GM12878 (cell line): Measurements from ENCODE around the gene DISC1. TPM values are rescaled to one million over a fixed set of nuclear protein-coding genes. Genes with fewer than 3 reads are reported as not detected.

ENCODE experiments used
- ATAC-seq: fragments of 200-7000 bp; cut with Tn5 transposase; 3 replicates; pipeline ENCODE4 v1.9.1; 2020; ENCODE audit warnings: mild to moderate bottlenecking, moderate library complexity
- BruUV-seq: library from RNA; stranded (reverse); fragments of 400-500 nt; replicated peaks from 2 replicates; lab custom pipeline; 2021; lab: Mats Ljungman, UMichigan
- CTCF ChIA-PET: fragments of 300-600 bp; sonication (Branson Sonifier 250); formaldehyde crosslinking; extraction: SDS; loops from one replicate; lab custom pipeline; 2021; ENCODE audit warnings: inconsistent platforms; lab: Yijun Ruan, JAX
- POLR2A ChIA-PET: fragments of 350-600 bp; formaldehyde crosslinking; extraction: SDS; loops from one replicate; lab custom pipeline; 2021; ENCODE audit warnings: inconsistent platforms; lab: Charles Lee
- RAD21 ChIA-PET: fragments of 300-600 bp; sonication (Branson Sonifier 250); formaldehyde crosslinking; loops from one replicate; lab custom pipeline; 2023; ENCODE audit warnings: antibody characterized with exemption; ENCODE audit not compliant: unreplicated experiment; lab: Charles Lee
- SMC1A ChIA-PET: fragments of 300-600 bp; sonication (Branson Sonifier 250); formaldehyde crosslinking; loops from one replicate; lab custom pipeline; 2023; ENCODE audit not compliant: unreplicated experiment, uncharacterized antibody; lab: Charles Lee
- DNase-seq: peaks from one replicate; pipeline ENCODE4 v3.0.0-alpha.2; 2011; ENCODE audit warnings: low read depth, low spot score
- FAIRE-seq: peaks from 3 replicates; lab custom pipeline; 2011; peaks lifted over from hg19 to GRCh38; lab: Jason Lieb, UNC
- H2AFZ ChIP-seq: 2 replicates; pipeline ENCODE4 v1.6.0; 2011; ENCODE audit warnings: low read depth, low read length, control low read depth; ENCODE audit not compliant: control insufficient read depth
- H3K27ac ChIP-seq: 2 replicates; pipeline ENCODE4 v1.5.1; 2011; ENCODE audit warnings: control low read depth; ENCODE audit not compliant: control insufficient read depth, insufficient read depth
- H3K27me3 ChIP-seq, 2 experiments: replicated peaks in 1 of 2; 2 replicates each; pipeline versions ENCODE4 v1.6.0 to v1.6.1; 2011; ENCODE audit warnings: low read length in 1 of 2; ENCODE audit not compliant: control insufficient read depth in 2 of 2, insufficient read depth in 2 of 2
- H3K36me3 ChIP-seq, 2 experiments: 2 replicates each; pipeline ENCODE4 v1.5.1; 2011; ENCODE audit warnings: low read length in 1 of 2; ENCODE audit not compliant: control insufficient read depth in 2 of 2, insufficient read depth in 2 of 2
- H3K4me1 ChIP-seq: 2 replicates; pipeline ENCODE4 v1.6.1; 2011; ENCODE audit warnings: mild to moderate bottlenecking, low read length, moderate library complexity, mixed read lengths; ENCODE audit not compliant: control insufficient read depth, insufficient read depth
- H3K4me2 ChIP-seq: 2 replicates; pipeline ENCODE4 v1.6.0; 2011; ENCODE audit warnings: control low read depth; ENCODE audit not compliant: control insufficient read depth, insufficient read depth
- H3K4me3 ChIP-seq: fragments of 200-600 bp; sonication (generic); 2 replicates; pipeline ENCODE4 v1.5.1; 2016
- H3K79me2 ChIP-seq: 2 replicates; pipeline ENCODE4 v1.6.0; 2011; ENCODE audit warnings: low read length; ENCODE audit not compliant: control insufficient read depth, insufficient read depth
- H3K9ac ChIP-seq: 2 replicates; pipeline ENCODE4 v1.8.0; 2011; ENCODE audit warnings: low read length, control low read depth, mixed read lengths; ENCODE audit not compliant: control insufficient read depth, insufficient read depth
- H3K9me3 ChIP-seq: replicated peaks from 3 replicates; pipeline ENCODE4 v1.5.1; 2011; ENCODE audit warnings: mild to moderate bottlenecking, low read length; ENCODE audit not compliant: control insufficient read depth, insufficient read depth
- H4K20me1 ChIP-seq: 2 replicates; pipeline ENCODE4 v1.6.0; 2011; ENCODE audit not compliant: control insufficient read depth, insufficient read depth
- ASH2L ChIP-seq: fragments of 300-600, 200-600 bp; sonication (generic); IDR thresholded peaks from 2 replicates; pipeline ENCODE4 v1.6.1; 2017; ENCODE audit warnings: low read depth, mild to moderate bottlenecking, borderline replicate concordance
- BCL11A ChIP-seq: IDR thresholded peaks from 2 replicates; pipeline ENCODE4 v1.6.1; 2011; ENCODE audit warnings: low read depth, low read length
- ELK1 ChIP-seq: IDR thresholded peaks from 2 replicates; pipeline ENCODE4 v1.6.1; 2012; ENCODE audit warnings: low read depth, low read length, improper control_type of control experiment
- HDGF ChIP-seq: fragments of 450-650 bp; IDR thresholded peaks from 2 replicates; pipeline ENCODE4 v1.6.1; 2016; ENCODE audit warnings: antibody characterized with exemption
- MEF2A ChIP-seq: IDR thresholded peaks from 2 replicates; pipeline ENCODE4 v1.6.1; 2011; ENCODE audit warnings: low read depth, mild to moderate bottlenecking, low read length, moderate library complexity; ENCODE audit not compliant: insufficient read depth
- MEF2B ChIP-seq: fragments of 450-650 bp; IDR thresholded peaks from 2 replicates; pipeline ENCODE4 v1.6.1; 2018; ENCODE audit warnings: mild to moderate bottlenecking, moderate library complexity; ENCODE audit not compliant: partially characterized antibody, poor library complexity, severe bottlenecking
- MYC ChIP-seq: IDR thresholded peaks from 2 replicates; pipeline ENCODE4 v1.6.1; 2011; ENCODE audit warnings: mild to moderate bottlenecking, low read length, moderate library complexity, inconsistent platforms; ENCODE audit not compliant: insufficient read depth, insufficient replicate concordance, insufficient read length, severe bottlenecking
- PAX5 ChIP-seq: IDR thresholded peaks from 2 replicates; pipeline ENCODE4 v1.6.1; 2011; ENCODE audit warnings: low read depth, low read length, borderline replicate concordance
- PAX8 ChIP-seq: fragments of 450-650 bp; IDR thresholded peaks from 2 replicates; pipeline ENCODE4 v1.6.1; 2017; ENCODE audit warnings: mild to moderate bottlenecking, moderate library complexity
- POU2F2 ChIP-seq: IDR thresholded peaks from 3 replicates; pipeline ENCODE4 v1.6.1; 2011; ENCODE audit warnings: low read depth, mild to moderate bottlenecking, low read length, borderline replicate concordance
- SIN3A ChIP-seq: IDR thresholded peaks from 2 replicates; pipeline ENCODE4 v1.6.1; 2012; ENCODE audit warnings: low read depth, low read length, improper control_type of control experiment
- SP1 ChIP-seq: IDR thresholded peaks from one replicate; pipeline ENCODE4 v1.6.1; 2011; ENCODE audit warnings: low read depth, low read length
- TCF12 ChIP-seq: IDR thresholded peaks from 2 replicates; pipeline ENCODE4 v1.6.1; 2011; ENCODE audit warnings: low read depth, mild to moderate bottlenecking, low read length
- USF2 ChIP-seq: IDR thresholded peaks from 2 replicates; pipeline ENCODE4 v1.6.1; 2011; ENCODE audit warnings: low read depth, low read length, improper control_type of control experiment, borderline replicate concordance
- YBX1 ChIP-seq: fragments of 450-650 bp; IDR thresholded peaks from 2 replicates; pipeline ENCODE4 v1.6.1; 2016; ENCODE audit warnings: antibody characterized with exemption
- ZBED1 ChIP-seq: IDR thresholded peaks from 2 replicates; pipeline ENCODE4 v1.6.1; 2016; ENCODE audit warnings: borderline replicate concordance
- ZBTB40 ChIP-seq: fragments of 450-650 bp; IDR thresholded peaks from 2 replicates; pipeline ENCODE4 v1.6.1; 2016; ENCODE audit warnings: mild to moderate bottlenecking, moderate library complexity, borderline replicate concordance
- ZNF207 ChIP-seq: fragments of 450-650 bp; IDR thresholded peaks from 2 replicates; pipeline ENCODE4 v1.6.1; 2014; ENCODE audit warnings: antibody characterized with exemption, mild to moderate bottlenecking, borderline replicate concordance
- ZZZ3 ChIP-seq: IDR thresholded peaks from 2 replicates; pipeline ENCODE4 v1.6.1; 2011; ENCODE audit warnings: low read depth; ENCODE audit not compliant: control insufficient read depth, insufficient read length
- WGBS: methylation state at CpG from one replicate; pipeline ENCODE4 v1.1.6; 2016; ENCODE audit warnings: low lambda C conversion rate; ENCODE audit not compliant: insufficient replicate concordance, insufficient coverage; ENCODE audit errors: missing lambda C conversion rate; 5-methylcytosine and 5-hydroxymethylcytosine counted together
- in situ Hi-C: fragments of 300-500 bp; cut with MboI; formaldehyde crosslinking; loops from 9 replicates; pipeline ENCODE4 v1.14.3; 2018; ENCODE audit warnings: mixed read lengths
- intact Hi-C: fragments of 100-400 bp; cut with micrococcal nuclease; formaldehyde crosslinking; loops from one replicate; pipeline ENCODE4 v1.14.2; 2022; ENCODE audit not compliant: unreplicated experiment
- polyA plus RNA-seq, 11 experiments: library from polyadenylated mRNA; depleted of rRNA in 4 of 11; unstranded in 6 of 11; stranded (reverse) in 5 of 11; fragments of >200 nt; fragmentation: Nextera tagmentation in 4 of 11; fragmentation: Illumina TruSeq in 1 of 11; extraction: Ambion mirVana in 4 of 11; extraction: Trizol in 1 of 11; gene quantifications; 1 replicate in 1 of 11; 2 replicates in 10 of 11; pipeline versions ENCODE4 v1.2.1 to v1.2.3, GENCODE V29; 2011 to 2016; ENCODE audit warnings: inconsistent platforms in 2 of 11, missing spikeins in 2 of 11, low read depth in 1 of 11
- total RNA-seq, 4 experiments: library from RNA; depleted of rRNA in 3 of 4; stranded (reverse); fragments of >200 nt in 3 of 4; fragmentation: Illumina TruSeq in 1 of 4; extraction: Trizol in 1 of 4; gene quantifications; 2 replicates each; pipeline versions ENCODE4 v1.2.1 to v1.2.3, GENCODE V29; 2013 to 2021

The DISC1 gene
- total and polyA plus RNA-seq, 10 of the 15 experiments (the other 5 are each of a cell fraction or from before 2014, with no cell fraction given): 0.05 to 0.72 (median 0.19) TPM; not detected in 1

- Histone ChIP-seq H3K36me3 (no peaks in the 10 kb centered on the region), H3K9ac (no peak overlapping the region), H4K20me1 (no peaks in the 10 kb centered on the region), H3K79me2 (no peaks in the 10 kb centered on the region), H3K4me3 (no peak overlapping the region), H3K4me2 (no peak overlapping the region), H3K4me1 (no peaks in the 10 kb centered on the region), H2AFZ (no peak overlapping the region), H3K27ac (no peak overlapping the region), H3K27me3 (no peaks in the 10 kb centered on the region), H3K9me3 (no peaks in the 10 kb centered on the region)
- intact Hi-C loops (no loop called here), in situ Hi-C loops (no loop called here)
- RAD21 ChIA-PET: no interaction called here
- FAIRE-seq (no peak), DNase-seq (no peak), ATAC-seq (no peak)
- 51% methylated on average over 5 of the region's 5 CpGs for WGBS
- no TSS peak for BruUV-seq
- SMC1A ChIA-PET: no interaction called here
- CTCF ChIA-PET: interaction anchor here (1.4 to 1.7 kb wide), 2 partner anchors 16 to 43 kb away, joined by 4 read pairs; no protein-coding TSS in a partner anchor
- POLR2A ChIA-PET: no interaction called here
- TF ChIP-seq POU2F2 (no peak), ZBED1 (no peak), PAX8 (no peak), ELK1 (no peak), HDGF (no peak), SP1 (no peak), MEF2A (no peak), ZZZ3 (no peak), MEF2B (no peak), SIN3A (no peak), MYC (no peak), PAX5 (no peak), ZBTB40 (no peak), ASH2L (no peak), ZNF207 (no peak), YBX1 (no peak), BCL11A (no peak), USF2 (no peak), TCF12 (no peak)
These were observed 173.5 kb downstream of the DISC1 start for GRCh38 chr1:231800108-231800507.
